NCI-H2227 (cell line): ENCODE results near the gene ZNF195.
"Not testable (repeated sequence)": the region's sequence is repeated elsewhere in the genome, so short reads cannot be mapped to it uniquely, and the experiment has no call there.

Experiments used
- DNase-seq: peaks from one replicate; lab custom pipeline; 2025; ENCODE audit not compliant: unreplicated experiment; lab: John Stamatoyannopoulos, UW

ZNF195 gene

GRCh38 chr11:3378426-3379423 lies at the start of gene ZNF195:
Gene ZNF195 (minus strand): TSS chr11:3379146. CDS start chr11:3379040, 106 bp downstream.
- peak; percentile 99 for DNase-seq

- not testable (repeated sequence) for DNase-seq
Observed at GRCh38 chr11:3428076-3428475, 49.1 kb upstream of the ZNF195 start.

GRCh38 chr11:3426541-3426940 lies 47.6 kb upstream of the ZNF195 start:
- DNase-seq: not testable (repeated sequence)

GRCh38 chr11:3423928-3424327 lies 45.0 kb upstream of the ZNF195 start:
- DNase-seq: not testable (repeated sequence)

- DNase-seq: peak; percentile 57
Observed at GRCh38 chr11:3423138-3423731, 44.3 kb upstream of the ZNF195 start.

- peak; percentile 100 for DNase-seq
Observed at GRCh38 chr11:3422380-3423137, 43.6 kb upstream of the ZNF195 start.

- DNase-seq: peak; percentile 44
Observed at GRCh38 chr11:3421608-3422379, 42.8 kb upstream of the ZNF195 start.

GRCh38 chr11:3420281-3421042 lies 41.5 kb upstream of the ZNF195 start:
- DNase-seq: not testable (repeated sequence)

GRCh38 chr11:3419496-3419895 lies 40.5 kb upstream of the ZNF195 start:
- not testable (repeated sequence) for DNase-seq

- peak; percentile 71 for DNase-seq
Observed at GRCh38 chr11:3417047-3417446, 38.1 kb upstream of the ZNF195 start.

- not testable (repeated sequence) for DNase-seq
Observed at GRCh38 chr11:3415301-3415700, 36.4 kb upstream of the ZNF195 start.

- DNase-seq: not testable (repeated sequence)
Observed at GRCh38 chr11:3413666-3414065, 34.7 kb upstream of the ZNF195 start.

GRCh38 chr11:3412837-3413236 lies 33.9 kb upstream of the ZNF195 start:
- no peak for DNase-seq

- peak; percentile 31 for DNase-seq
Observed at GRCh38 chr11:3408722-3409121, 29.8 kb upstream of the ZNF195 start.

GRCh38 chr11:3408058-3408605 lies 29.2 kb upstream of the ZNF195 start:
- not testable (repeated sequence) for DNase-seq

- DNase-seq: not testable (repeated sequence)
Observed at GRCh38 chr11:3406937-3407336, 28.0 kb upstream of the ZNF195 start.

GRCh38 chr11:3406223-3406875 lies 27.4 kb upstream of the ZNF195 start:
- not testable (repeated sequence) for DNase-seq

- not testable (repeated sequence) for DNase-seq
Observed at GRCh38 chr11:3404076-3404925, 25.4 kb upstream of the ZNF195 start.
